ENCODE measurements around the gene SLX9.

DNA sequence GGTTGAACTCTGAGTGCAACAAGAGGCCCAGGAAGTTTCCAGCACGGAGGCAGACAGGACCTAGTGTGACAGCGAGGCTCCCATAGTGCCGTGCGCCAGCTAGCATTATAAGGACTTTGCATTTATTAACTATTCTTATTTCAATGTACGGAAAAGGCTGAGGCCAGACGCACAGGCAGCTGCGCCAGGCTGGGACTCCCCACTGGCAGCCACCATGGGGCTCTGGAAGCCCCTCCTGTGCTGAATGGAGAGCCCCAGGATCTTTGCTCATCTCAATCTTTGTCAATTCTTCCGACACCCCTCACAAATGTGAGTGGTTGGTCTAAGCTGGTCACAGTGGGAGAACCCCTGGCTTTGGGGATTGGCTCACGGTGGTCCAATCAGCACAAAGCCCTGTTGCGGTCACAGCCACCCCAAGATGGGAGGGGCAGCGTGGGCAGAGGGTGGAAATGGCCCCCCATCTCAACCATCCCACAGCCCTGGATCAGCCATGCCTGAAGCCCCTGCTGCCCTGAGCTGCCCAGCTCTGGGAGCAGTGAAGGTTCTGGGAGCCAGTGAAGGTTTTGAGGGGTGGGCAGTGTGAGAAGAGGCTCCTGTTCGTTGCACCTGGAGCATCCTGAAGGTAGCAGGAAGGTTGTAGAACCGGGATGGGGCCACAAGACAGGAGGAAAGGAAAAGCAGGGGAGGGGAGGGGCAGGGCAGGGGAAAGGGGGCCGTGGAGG, 75.1 kb downstream of the SLX9 start:
- TF ChIP-seq EZH2phosphoT487 (IDR thresholded peaks at IDR 0.05; ENCODE audit: insufficient read depth, low read depth) = no peak
- TF ChIP-seq EZH2 (IDR thresholded peaks at IDR 0.05; ENCODE audit: insufficient read depth, poor library complexity, severe bottlenecking) = no peak

All from GM23248 (cell line).